ENCODE measurements around the gene RPL35A.

DNA sequence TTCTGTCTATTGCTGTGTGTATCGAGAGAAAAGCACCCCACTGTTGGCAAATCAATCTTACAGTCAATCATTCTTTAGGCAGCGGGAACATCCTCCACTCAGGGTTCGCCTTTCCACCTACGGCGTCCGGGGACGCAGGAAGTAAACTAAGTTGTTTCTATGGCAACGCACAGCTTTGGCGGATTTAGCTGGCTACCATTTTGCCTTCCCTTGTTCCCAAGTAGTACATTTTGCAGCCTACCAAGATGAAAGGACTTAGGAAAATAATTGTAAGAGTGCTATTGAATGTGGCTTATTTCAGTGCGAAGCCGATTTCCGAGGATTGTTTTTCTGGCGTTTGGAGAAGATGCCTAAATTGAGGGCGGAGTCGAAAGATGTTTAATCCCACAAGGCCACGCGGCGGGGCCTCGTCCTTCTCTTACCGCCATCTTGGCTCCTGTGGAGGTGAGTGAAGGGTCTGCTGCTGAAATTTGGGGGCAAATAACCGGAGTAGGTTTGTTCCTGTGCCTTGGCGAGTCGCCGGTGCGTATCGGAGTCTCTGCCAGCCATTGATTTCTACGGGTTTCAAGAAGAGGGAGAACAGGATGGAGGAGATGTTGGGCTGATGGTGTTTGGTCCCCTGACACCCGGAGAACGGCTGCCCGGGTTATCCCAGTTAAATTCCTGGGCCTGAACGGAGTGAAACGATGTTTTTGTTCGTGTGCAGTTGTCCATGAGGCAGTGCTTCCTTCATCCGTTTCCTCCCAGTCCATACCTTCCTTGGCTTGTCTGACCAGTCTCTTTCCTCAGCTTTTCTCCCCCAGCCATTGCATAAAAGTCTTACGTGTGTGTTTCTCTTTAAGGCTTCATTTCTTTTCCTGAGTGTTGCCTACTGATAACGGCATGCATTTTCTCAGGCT is at the start of gene RPL35A:
- TF ChIP-seq, protein P1, sequence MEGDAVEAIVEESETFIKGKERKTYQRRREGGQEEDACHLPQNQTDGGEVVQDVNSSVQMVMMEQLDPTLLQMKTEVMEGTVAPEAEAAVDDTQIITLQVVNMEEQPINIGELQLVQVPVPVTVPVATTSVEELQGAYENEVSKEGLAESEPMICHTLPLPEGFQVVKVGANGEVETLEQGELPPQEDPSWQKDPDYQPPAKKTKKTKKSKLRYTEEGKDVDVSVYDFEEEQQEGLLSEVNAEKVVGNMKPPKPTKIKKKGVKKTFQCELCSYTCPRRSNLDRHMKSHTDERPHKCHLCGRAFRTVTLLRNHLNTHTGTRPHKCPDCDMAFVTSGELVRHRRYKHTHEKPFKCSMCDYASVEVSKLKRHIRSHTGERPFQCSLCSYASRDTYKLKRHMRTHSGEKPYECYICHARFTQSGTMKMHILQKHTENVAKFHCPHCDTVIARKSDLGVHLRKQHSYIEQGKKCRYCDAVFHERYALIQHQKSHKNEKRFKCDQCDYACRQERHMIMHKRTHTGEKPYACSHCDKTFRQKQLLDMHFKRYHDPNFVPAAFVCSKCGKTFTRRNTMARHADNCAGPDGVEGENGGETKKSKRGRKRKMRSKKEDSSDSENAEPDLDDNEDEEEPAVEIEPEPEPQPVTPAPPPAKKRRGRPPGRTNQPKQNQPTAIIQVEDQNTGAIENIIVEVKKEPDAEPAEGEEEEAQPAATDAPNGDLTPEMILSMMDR (IDR thresholded peaks at IDR 0.05) = no peak
- no peak for TF ChIP-seq EZH2 (IDR thresholded peaks at IDR 0.05; ENCODE audit: borderline replicate concordance, insufficient read depth, low read depth, low read length, poor library complexity, severe bottlenecking)

All from B cell (primary cell).